ENCODE measurements around the gene NOP14.
A peak's percentile ranks its signal among the peaks of the same experiment; 100 is the strongest.

NOP14 gene

DNA sequence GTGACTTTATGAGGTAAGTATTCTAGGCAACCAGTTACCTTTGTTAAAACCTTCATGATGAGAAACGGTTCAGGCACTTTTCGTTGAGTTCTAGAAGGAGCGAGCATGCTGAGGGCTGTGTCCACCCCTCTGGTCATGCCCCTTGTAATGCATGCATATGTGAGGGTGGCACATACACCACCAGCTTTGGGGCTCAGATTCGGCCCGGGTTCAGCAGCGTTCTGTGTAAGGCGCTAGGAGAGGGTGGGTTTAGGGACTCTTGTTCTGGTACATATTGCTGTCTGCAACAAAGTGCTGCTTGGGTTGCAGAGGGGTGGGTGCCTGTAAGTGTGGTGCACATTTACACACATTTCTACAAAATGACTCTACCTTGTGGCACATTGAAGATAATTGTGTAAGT, 54.5 kb downstream of the NOP14 start:
- DNase-seq = no peak

DNA sequence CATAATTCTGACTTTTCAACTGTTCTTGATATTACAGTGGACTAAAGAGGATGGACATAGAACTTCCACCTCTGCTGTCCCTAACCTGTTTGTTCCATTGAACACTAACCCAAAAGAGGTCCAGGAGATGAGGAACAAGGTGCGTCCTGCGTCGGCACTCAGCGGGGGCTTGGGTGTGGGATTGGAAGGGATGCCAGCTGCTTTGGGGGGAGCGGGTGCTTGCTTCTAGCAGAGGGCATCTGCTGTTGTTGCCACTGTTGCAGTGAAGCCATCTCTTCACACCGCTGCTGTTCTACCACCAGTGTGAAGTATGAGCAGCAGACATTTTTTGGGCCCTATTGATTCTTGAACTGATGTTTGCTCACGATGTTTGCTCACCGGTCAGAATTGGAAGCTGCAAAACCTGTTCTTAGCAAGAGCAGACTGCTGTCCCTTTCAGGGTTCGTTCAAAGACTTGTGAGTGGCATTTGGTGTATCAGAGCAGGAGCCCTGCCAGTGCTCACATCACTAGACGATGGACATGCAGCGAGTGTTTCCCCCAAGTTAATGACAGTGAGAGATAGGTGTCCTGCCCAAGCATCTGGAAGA, 55.4 kb downstream of the NOP14 start:
- DNase-seq = no peak

DNA sequence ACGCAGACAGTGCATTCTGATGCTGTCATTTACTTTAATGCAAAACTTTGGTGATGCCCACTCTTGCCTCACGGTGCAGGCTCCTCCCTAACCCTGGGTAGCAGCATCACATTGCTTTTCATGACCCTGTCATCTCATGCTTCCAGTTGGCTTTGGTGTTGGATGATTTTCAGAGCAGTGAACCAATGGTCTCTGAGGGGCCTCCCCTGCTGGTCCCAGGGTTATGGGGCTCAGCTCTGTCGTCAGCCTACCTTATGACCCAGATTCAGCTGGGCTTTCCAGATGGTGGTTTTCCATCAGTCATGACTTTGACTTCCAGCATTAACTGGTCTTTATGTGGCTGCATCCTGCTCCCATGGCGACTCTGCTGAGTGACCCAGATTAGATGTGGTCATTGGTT, 56.0 kb downstream of the NOP14 start:
- no peak for DNase-seq

DNA sequence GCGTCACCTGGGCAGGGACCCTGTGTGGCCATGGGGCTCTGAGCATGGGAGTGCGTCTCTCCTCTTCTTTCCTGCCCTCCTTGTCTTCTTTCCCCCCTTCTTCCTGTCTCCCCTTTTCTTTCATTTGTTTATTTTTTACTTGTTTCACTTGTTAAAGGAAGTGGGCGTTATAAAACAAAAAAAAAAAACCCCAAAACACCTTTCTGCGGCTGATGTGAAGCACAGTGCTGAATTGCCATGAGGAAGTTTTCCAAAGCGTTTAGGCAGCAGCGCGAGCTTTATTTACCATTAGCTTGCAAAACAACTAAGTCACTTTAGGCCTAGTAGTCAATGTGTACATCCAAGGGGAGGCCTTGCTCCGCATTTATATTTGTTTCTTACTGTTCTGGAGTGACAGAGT, 57.0 kb downstream of the NOP14 start:
- DNase-seq = no peak

DNA sequence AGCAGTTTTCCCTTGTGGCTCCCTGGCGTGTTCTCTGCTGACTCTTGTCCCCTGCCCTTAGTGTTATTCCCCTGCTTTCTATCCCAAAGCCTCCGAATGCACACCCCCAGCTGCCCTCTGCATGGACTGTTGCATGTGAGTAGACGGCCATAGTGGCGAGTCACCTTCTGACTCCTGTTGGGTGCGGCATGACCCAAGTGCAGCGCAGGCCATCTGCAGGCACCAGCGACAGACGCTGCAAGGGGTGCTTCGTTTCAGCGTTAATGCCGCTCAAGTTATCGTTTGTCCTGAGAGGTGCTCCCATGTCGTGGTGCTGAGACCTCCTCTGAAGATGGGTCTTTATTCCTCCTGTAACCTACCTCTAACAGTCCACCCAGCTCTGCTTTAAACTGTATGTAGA, 57.7 kb downstream of the NOP14 start:
- no peak for DNase-seq

DNA sequence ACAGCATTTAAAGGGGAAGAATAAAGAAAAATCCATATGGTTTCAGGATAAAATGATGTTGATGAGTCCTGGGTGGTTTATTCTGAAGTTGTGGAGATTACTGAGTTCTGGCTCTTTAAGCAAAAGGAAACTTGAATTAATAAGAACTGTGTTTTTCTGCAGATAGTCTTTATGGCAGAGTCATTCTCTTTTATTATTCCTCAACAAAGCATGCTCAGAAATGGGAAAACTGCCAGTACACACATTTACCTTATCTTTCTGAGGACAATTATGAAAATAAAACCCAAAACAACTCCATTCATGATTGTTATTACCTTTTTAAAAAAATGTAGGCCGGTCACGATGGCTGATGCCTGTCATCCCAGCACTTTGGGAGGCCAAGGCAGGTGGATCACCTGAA, 61.1 kb downstream of the NOP14 start:
- no peak for DNase-seq

DNA sequence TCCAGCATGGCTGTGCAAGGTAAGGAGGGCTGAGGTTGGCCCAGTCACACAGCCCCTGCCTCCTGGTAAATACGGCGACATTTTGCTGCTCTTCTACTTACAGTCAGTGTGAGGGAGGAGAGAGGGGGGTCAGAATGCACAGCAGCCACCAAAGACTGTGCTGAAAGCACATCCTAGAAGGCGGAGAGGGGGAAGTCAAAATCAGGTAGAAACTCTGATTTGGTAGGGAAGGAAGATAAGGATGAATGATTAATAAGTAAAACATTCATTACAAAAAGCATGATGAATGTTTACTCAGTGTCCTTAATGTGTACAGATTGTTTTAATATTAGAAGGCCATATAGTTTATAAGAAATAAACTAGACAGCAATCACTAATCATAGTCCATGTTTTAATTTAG, 62.0 kb downstream of the NOP14 start:
- DNase-seq = no peak

DNA sequence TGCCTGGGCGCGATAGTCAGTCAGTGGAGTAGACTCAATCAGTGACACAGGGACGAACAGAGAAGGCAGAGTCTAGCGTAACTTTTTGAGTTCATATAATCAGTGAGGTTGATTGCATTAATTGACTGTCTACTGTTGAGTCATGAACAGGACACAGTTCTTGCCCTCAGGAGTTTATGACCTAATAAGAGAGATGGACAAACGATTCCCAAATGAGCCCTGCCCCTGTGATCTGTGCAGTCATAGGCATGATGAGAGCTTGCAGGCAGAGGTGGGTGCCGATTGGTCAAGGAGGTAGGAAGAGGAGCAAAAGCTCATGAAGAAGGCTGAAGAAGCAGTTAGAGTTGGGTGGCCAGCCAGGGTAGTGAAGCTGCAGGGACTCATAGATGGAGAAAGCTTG, 62.5 kb downstream of the NOP14 start:
- no peak for DNase-seq

DNA sequence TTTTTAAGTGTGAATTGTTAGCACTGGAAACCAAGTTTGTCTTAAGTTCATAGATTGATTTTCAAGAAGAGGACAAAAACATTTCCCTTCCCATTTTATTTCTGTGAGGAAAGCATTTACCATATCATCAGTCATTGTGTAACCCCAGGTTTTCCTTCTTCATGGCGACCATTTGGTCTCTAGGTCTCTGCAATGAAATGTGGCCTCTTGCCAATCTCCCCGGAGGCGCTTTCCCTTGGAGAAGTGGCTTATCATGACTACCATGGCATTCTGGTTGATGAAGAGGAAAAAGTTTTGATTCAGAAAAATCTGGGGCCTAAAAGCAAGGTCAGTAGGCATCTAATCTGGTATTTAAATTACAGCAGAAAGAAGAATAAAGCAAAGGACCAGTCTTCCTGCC, 65.2 kb downstream of the NOP14 start:
- DNase-seq = no peak

DNA sequence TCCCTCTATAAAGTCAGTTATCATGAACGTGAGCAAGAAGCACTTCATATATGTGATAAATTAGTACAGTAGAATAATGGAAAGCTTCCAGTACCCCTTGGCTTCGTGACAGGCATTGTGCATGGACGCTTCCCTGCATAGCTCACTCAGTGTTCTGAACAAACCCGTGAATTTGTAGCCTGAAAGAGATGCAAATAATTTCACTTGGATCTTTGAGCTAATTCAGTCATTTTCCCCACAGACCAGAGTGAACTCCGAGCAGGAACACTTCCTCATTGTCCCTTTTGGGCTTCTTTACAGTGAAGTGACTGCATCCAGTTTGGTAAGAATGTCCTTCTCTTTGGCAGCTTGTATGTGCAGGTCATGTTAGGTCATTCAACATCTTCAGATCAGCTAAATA, 69.4 kb downstream of the NOP14 start:
- DNase-seq = peak; percentile 47

DNA sequence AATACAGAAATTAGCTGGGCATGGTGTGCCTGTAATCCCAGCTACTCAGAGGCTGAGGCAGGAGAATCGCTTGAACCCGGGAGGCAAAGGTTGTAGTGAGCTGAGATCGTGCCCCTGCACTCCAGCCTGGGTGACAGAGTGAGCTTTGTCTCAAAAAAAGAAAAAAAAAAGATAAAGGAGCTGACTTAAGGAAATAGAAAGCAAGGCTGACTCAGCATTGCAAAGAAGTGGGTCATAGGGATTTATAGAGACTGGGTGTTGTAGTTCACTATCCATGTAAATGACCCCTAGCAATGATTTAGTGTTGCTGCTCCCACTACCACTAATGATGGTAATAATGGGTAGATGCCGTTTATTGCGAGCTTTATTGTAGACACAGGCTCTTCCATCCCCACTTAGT, 71.9 kb downstream of the NOP14 start:
- no peak for DNase-seq

DNA sequence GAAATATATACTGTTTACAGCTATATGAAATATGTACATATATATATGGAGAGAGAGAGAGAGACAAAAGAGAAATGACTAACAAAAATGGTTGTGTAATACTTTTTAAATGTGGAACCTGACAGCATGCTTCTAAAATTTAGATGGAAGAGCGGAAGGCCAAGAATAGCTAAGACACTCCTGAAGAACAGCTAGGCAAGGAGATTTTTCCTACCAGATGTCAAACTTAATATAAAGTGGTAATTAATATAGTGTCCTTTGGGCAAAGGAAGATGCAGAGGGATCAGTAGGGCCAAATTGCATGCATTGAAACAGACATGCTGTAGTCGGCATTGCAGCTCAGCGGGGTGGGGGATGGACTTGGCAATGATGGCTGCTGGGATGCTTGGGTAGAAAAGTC, 74.3 kb downstream of the NOP14 start:
- no peak for DNase-seq
